Gastrocnemius medialis (tissue), 4 donors: ENCODE measurements around the gene RPN2. TPM values are rescaled to one million over a fixed set of nuclear protein-coding genes. Genes with fewer than 3 reads are reported as not detected.

Experiments
- ATAC-seq, 2 donors: fragments of 150-250 bp; one replicate each; pipeline ENCODE4 v1.9.1; 2016
- DNase-seq, 2 donors: peaks; one replicate each; pipeline ENCODE4 v3.0.0-alpha.2; 2019
- H3K27ac ChIP-seq, 4 donors: fragments of 200-600 bp; sonication (generic); 1 replicate in 1 of 4; 2 replicates in 3 of 4; pipeline ENCODE4 v1.5.1; 2016 to 2018; ENCODE audit warnings: mild to moderate bottlenecking in 2 of 4, moderate library complexity in 1 of 4
- H3K27me3 ChIP-seq, 3 donors: fragments of 200-600 bp; sonication (generic) in 2 of 3; 1 replicate in 1 of 3; 2 replicates in 2 of 3; pipeline versions ENCODE4 v1.5.1 to v1.6.0; 2016 to 2019; ENCODE audit warnings: mild to moderate bottlenecking in 1 of 3, moderate library complexity in 1 of 3
- H3K36me3 ChIP-seq, 2 donors: fragments of 200-600 bp; sonication (generic) in 1 of 2; one replicate each; pipeline ENCODE4 v1.5.1; 2017 to 2018
- H3K4me1 ChIP-seq, 2 donors: fragments of 200-600 bp; sonication (generic) in 1 of 2; one replicate each; pipeline ENCODE4 v1.5.1; 2016 to 2017; ENCODE audit warnings: mild to moderate bottlenecking in 2 of 2
- H3K4me3 ChIP-seq, 4 donors: fragments of 200-600 bp; sonication (generic) in 3 of 4; 1 replicate in 1 of 4; 2 replicates in 3 of 4; pipeline ENCODE4 v1.5.1; 2016 to 2019; ENCODE audit warnings: mild to moderate bottlenecking in 2 of 4
- H3K9me3 ChIP-seq, 3 donors: fragments of 200-600 bp; sonication (generic) in 2 of 3; 1 replicate in 1 of 3; 2 replicates in 2 of 3; pipeline ENCODE4 v1.5.1; 2016 to 2019
- POLR2A ChIP-seq, 2 donors: fragments of 450-650 bp; IDR thresholded peaks; one replicate each; pipeline ENCODE4 v1.6.1; 2017; ENCODE audit warnings: antibody characterized with exemption in 2 of 2, mild to moderate bottlenecking in 2 of 2, moderate library complexity in 2 of 2
- in situ Hi-C, 4 donors: fragments of 200-750 bp; cut with MboI; loops; one replicate each; pipeline versions ENCODE4 v1.15.0 to v1.8.0; 2017; ENCODE audit warnings: low sequenced_read_pairs in 4 of 4
- intact Hi-C: fragments of 100-400 bp; cut with DNase I; formaldehyde crosslinking; loops from one replicate; pipeline ENCODE4 v1.15.1; 2023; ENCODE audit warnings: low total_unique reads
- total RNA-seq, 4 donors: library from RNA; depleted of rRNA; stranded (reverse); fragments of >200 nt; gene quantifications; one replicate each; pipeline versions ENCODE4 v1.1.0 to v1.2.3, GENCODE V29; 2016
- TF ChIP-seq, protein P1 (sequence below), 5 experiments: fragments of 450-650 bp in 3 of 5; fragments of 200-600 bp in 2 of 5; sonication (generic) in 2 of 5; IDR thresholded peaks in 4 of 5; conservative IDR thresholded peaks in 1 of 5; 1 replicate in 4 of 5; 2 replicates in 1 of 5; pipeline ENCODE4 v1.5.1; 2016 to 2019; ENCODE audit warnings: antibody characterized with exemption in 5 of 5, mild to moderate bottlenecking in 3 of 5, moderate library complexity in 3 of 5

Gene RPN2
- total RNA-seq, 4 donors from 2014 or later, result 85.7 to 132 (median 127) TPM

DNA sequence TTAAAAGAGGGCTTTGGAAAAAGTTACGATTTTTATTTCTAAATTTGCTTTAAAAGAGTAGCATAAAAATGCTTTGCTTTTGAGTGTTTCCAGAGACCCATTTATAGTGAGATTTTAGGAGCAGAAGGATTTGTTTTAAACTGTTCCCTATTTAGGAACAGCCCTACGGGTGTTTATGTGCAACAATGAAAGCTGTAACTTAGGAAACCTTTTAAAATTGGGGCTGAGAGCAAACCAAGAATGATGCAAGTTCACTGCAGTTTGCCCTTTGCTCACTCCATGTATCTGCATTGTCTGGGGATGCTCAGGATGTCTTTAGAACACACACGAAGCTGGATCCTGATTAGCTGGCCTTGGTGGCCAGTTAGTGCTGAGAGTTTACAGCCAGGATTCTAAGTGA lies 41.6 kb downstream of the RPN2 start:
- Histone ChIP-seq H3K4me3 (no peak overlapping the region), H3K27me3 (no peaks in the 10 kb centered on the region), H3K4me1 (peaks cover 28 to 34% of the 10 kb centered on the region in 2 donors), H3K36me3 (peaks cover 0 to 57% of the 10 kb centered on the region in 2 donors), H3K9me3 (no peaks in the 10 kb centered on the region), H3K27ac (no peak overlapping the region)
- intact Hi-C loops, result no loop called here
- in situ Hi-C loops, result no loop called here
- DNase-seq (no peak), ATAC-seq (no peak)
- TF ChIP-seq, protein P1, sequence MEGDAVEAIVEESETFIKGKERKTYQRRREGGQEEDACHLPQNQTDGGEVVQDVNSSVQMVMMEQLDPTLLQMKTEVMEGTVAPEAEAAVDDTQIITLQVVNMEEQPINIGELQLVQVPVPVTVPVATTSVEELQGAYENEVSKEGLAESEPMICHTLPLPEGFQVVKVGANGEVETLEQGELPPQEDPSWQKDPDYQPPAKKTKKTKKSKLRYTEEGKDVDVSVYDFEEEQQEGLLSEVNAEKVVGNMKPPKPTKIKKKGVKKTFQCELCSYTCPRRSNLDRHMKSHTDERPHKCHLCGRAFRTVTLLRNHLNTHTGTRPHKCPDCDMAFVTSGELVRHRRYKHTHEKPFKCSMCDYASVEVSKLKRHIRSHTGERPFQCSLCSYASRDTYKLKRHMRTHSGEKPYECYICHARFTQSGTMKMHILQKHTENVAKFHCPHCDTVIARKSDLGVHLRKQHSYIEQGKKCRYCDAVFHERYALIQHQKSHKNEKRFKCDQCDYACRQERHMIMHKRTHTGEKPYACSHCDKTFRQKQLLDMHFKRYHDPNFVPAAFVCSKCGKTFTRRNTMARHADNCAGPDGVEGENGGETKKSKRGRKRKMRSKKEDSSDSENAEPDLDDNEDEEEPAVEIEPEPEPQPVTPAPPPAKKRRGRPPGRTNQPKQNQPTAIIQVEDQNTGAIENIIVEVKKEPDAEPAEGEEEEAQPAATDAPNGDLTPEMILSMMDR (IDR thresholded peaks at IDR 0.05 in 4 of 5, conservative IDR thresholded peaks at IDR 0.05 in 1 of 5), result no peak
- TF ChIP-seq POLR2A (IDR thresholded peaks at IDR 0.05), result no peak

DNA sequence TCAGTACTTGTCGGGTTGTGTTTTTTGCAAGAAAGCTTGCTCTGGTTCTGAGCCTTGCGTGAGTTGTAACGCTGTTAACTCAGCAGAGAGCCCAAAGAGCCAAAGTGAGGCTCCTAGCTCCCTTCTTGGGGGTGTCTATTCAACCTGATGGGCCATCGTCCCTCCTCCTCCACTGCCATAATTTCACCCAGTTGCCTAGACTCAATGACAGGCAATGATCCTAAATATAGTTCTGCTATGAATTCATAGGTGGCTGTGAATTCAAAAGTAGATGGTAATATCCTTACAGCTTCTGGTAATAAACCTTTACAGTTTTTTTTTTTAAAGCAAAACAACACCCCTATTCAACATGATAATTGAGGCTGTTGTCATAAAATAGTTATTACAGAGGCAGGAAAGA lies 43.0 kb downstream of the RPN2 start:
- no peaks in the 10 kb centered on the region for H3K27me3 ChIP-seq
- intact Hi-C loops, result no loop called here
- no peak overlapping the region for H3K4me3 ChIP-seq
- peaks cover 0 to 58% of the 10 kb centered on the region in 2 donors for H3K36me3 ChIP-seq
- peaks cover 34 to 48% of the 10 kb centered on the region in 2 donors for H3K4me1 ChIP-seq
- no peak for DNase-seq
- in situ Hi-C loops, result no loop called here
- ATAC-seq, result no peak
- no peaks in the 10 kb centered on the region for H3K9me3 ChIP-seq
- no peak overlapping the region for H3K27ac ChIP-seq
- TF ChIP-seq, protein P1 (IDR thresholded peaks at IDR 0.05 in 4 of 5, conservative IDR thresholded peaks at IDR 0.05 in 1 of 5), result no peak
- no peak for TF ChIP-seq POLR2A (IDR thresholded peaks at IDR 0.05)

GRCh38 chr20:37223053-37223452 lies 43.9 kb downstream of the RPN2 start:
- TF ChIP-seq, protein P1 (IDR thresholded peaks at IDR 0.05 in 4 of 5, conservative IDR thresholded peaks at IDR 0.05 in 1 of 5), result no peak
- TF ChIP-seq POLR2A (IDR thresholded peaks at IDR 0.05), result no peak
- intact Hi-C loops (no loop called here), in situ Hi-C loops (no loop called here)
- Histone ChIP-seq H3K9me3 (no peaks in the 10 kb centered on the region), H3K4me3 (no peak overlapping the region), H3K36me3 (peaks cover 0 to 53% of the 10 kb centered on the region in 2 donors), H3K27ac (peak overlapping the region; percentile 27 to 48 (median 46)), H3K27me3 (no peaks in the 10 kb centered on the region), H3K4me1 (peaks cover 44 to 57% of the 10 kb centered on the region in 2 donors)
- DNase-seq (peak in 1 of 2 donors; percentile 41), ATAC-seq (peak; percentile 97 to 98)

DNA sequence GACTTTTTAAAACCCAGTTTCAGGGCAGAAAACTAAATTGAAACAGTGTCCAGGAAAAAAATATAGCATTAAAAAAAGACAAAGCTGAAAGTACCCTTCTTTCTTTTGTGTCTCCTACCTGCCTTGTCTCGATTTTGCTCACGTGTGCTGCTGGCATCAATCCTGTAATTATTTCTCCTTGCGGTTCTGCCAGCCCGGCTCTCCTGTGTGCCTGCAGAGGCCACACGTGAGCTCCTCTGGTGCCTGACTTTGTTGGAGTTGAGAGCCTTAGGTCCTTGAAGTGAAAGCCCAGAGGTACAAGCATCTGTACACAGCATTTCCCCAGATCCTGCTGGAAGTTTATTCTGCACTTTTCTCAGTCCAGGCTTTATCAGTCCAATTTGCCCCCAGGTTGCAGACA lies 46.0 kb downstream of the RPN2 start:
- DNase-seq, result no peak
- peaks cover 63 to 78% of the 10 kb centered on the region in 2 donors for H3K4me1 ChIP-seq
- no peaks in the 10 kb centered on the region for H3K9me3 ChIP-seq
- no peak overlapping the region for H3K27ac ChIP-seq
- ATAC-seq, result no peak
- intact Hi-C loops (no loop called here), in situ Hi-C loops (no loop called here)
- no peaks in the 10 kb centered on the region for H3K27me3 ChIP-seq
- no peak overlapping the region for H3K4me3 ChIP-seq
- TF ChIP-seq POLR2A (IDR thresholded peaks at IDR 0.05), result no peak
- TF ChIP-seq, protein P1 (IDR thresholded peaks at IDR 0.05 in 4 of 5, conservative IDR thresholded peaks at IDR 0.05 in 1 of 5), result no peak
- peaks cover 0 to 60% of the 10 kb centered on the region in 2 donors for H3K36me3 ChIP-seq

- no peak for ATAC-seq
- intact Hi-C loops, result no loop called here
- peaks cover 76 to 92% of the 10 kb centered on the region in 2 donors for H3K4me1 ChIP-seq
These were observed 47.8 kb downstream of the RPN2 start for GRCh38 chr20:37226889-37227288.

More at GRCh38 chr20:37226889-37227288, 47.8 kb downstream of the RPN2 start:
- Histone ChIP-seq H3K36me3 (peaks cover 0 to 75% of the 10 kb centered on the region in 2 donors), H3K4me3 (no peak overlapping the region), H3K9me3 (no peaks in the 10 kb centered on the region), H3K27ac (peak overlapping the region in 2 of 4 donors; percentile 83), H3K27me3 (no peaks in the 10 kb centered on the region)
- TF ChIP-seq, protein P1 (IDR thresholded peaks at IDR 0.05 in 4 of 5, conservative IDR thresholded peaks at IDR 0.05 in 1 of 5), result no peak
- TF ChIP-seq POLR2A (IDR thresholded peaks at IDR 0.05), result no peak
- in situ Hi-C loops, result no loop called here
- peak in 1 of 2 donors; percentile 33 for DNase-seq
